Measurements from ENCODE around the gene DPM1. TPM values are rescaled to one million over a fixed set of nuclear protein-coding genes. Genes with fewer than 3 reads are reported as not detected.

Gene DPM1
- 30.4 TPM for total RNA-seq

GRCh38 chr20:50957798-50958614 is at the start of gene DPM1:
TSS of gene DPM1 (minus strand) at chr20:50958532. CDS start at chr20:50958523, 9 bp downstream.

DNA sequence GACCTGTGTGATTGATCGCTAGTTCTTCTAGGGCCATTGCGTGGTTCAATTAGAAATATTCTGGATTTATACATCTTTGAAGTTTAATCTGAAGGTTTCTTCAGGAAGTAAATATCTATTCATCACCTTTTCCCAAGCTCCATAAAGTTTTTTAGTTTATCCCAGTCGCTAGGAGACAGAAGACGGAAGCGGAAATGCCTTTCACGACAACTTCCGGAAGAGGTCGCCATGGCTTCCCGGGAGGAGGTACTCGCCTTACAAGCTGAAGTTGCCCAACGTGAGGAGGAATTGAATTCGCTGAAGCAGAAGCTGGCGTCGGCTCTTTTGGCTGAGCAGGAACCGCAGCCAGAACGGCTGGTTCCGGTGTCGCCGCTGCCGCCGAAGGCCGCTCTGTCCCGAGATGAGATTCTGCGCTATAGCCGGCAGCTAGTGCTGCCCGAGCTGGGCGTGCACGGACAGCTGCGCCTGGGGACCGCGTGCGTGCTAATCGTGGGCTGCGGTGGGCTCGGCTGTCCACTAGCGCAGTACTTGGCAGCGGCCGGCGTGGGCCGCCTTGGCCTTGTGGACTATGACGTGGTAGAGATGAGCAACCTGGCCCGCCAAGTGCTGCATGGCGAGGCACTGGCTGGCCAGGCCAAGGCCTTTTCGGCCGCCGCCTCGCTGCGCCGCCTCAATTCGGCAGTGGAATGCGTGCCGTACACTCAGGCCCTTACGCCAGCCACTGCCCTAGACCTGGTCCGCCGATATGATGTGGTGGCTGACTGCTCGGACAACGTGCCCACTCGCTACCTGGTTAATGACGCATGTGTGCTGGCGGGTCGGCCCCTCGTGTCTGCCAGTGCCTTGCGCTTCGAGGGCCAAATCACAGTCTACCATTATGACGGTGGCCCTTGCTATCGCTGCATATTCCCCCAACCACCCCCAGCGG is 547 bp upstream of the DPM1 start, which contains the start of gene MOCS3:
Gene MOCS3 (plus strand): TSS at position 204 of the 928 bp plus-strand sequence. CDS start 25 bp downstream, at position 229.

GRCh38 chr20:50931306-50932015 is 26.9 kb downstream of the DPM1 start, which contains the start of gene ADNP:
TSS of gene ADNP (minus strand) at chr20:50931437. CDS start at chr20:50903996, 27,441 bp downstream.

Other genes with a start within 250 kb of the DPM1 start
- 9.4 TPM for gene PARD6B, start 227.0 kb downstream of the DPM1 start, total RNA-seq
- 12.5 TPM for gene BCAS4, start 163.5 kb downstream of the DPM1 start, total RNA-seq
- 141 TPM for gene ADNP, start 27.1 kb downstream of the DPM1 start, total RNA-seq
- 8.5 TPM for gene MOCS3, start 286 bp upstream of the DPM1 start, total RNA-seq
- 27.5 TPM for gene KCNG1, start 64.6 kb upstream of the DPM1 start, total RNA-seq